BLaER1 treated with 17β-estradiol and CSF1 and Interleukin-3, amounts not matched to agents 10 nM and 100 nM (cell line): Measurements from ENCODE around the gene NUCB1.
"Not testable (repeated sequence)": the region's sequence is repeated elsewhere in the genome, so short reads cannot be mapped to it uniquely, and the experiment has no call there.

Experiments
- H3K27ac ChIP-seq, 11 experiments: shearing (Covaris generic); formaldehyde crosslinking; 2 replicates each; pipeline ENCODE4 v1.8.1; 2022
- H3K27me3 ChIP-seq, 11 experiments: shearing (Covaris generic); formaldehyde crosslinking; 2 replicates each; pipeline ENCODE4 v1.8.1; 2022
- H3K36me3 ChIP-seq, 11 experiments: shearing (Covaris generic); formaldehyde crosslinking; 2 replicates each; pipeline ENCODE4 v1.8.1; 2022
- H3K4me1 ChIP-seq, 10 experiments: shearing (Covaris generic); formaldehyde crosslinking; 2 replicates each; pipeline ENCODE4 v1.8.1; 2022
- H3K4me2 ChIP-seq, 11 experiments: shearing (Covaris generic); formaldehyde crosslinking; 2 replicates each; pipeline ENCODE4 v1.8.1; 2022
- H3K4me3 ChIP-seq, 10 experiments: shearing (Covaris generic); formaldehyde crosslinking; 2 replicates each; pipeline ENCODE4 v1.8.1; 2022
- H3K9ac ChIP-seq, 11 experiments: shearing (Covaris generic); formaldehyde crosslinking; 2 replicates each; pipeline ENCODE4 v1.8.1; 2022
- H3K9me3 ChIP-seq, 11 experiments: shearing (Covaris generic); formaldehyde crosslinking; replicated peaks in 1 of 11; 2 replicates each; pipeline ENCODE4 v1.8.1; 2022
- H4K20me1 ChIP-seq, 11 experiments: shearing (Covaris generic); formaldehyde crosslinking; 2 replicates each; pipeline ENCODE4 v1.8.1; 2022
- Cebpa-rat ChIP-seq, 11 experiments: shearing (Covaris generic); IDR thresholded peaks; 2 replicates each; pipeline ENCODE4 v1.8.1; 2022

The NUCB1 gene

GRCh38 chr19:48896191-48896720 is 3.9 kb upstream of the NUCB1 start:
- H4K20me1 ChIP-seq: no peaks in the 10 kb centered on the region; a peak in 1 of 22 replicates
- peak overlapping the region in 1 of 11 experiments; percentile 17; a peak in 2 of 22 replicates for H3K27ac ChIP-seq
- H3K9me3 ChIP-seq: no peaks in the 10 kb centered on the region
- peak overlapping the region in 9 of 11 experiments; percentile 31 to 70 (median 52); a peak in 14 of 22 replicates for H3K9ac ChIP-seq
- H3K27me3 ChIP-seq: peaks cover 15 to 26% (median 23%) of the 10 kb centered on the region in 11 experiments
- TF ChIP-seq Cebpa-rat (IDR thresholded peaks at IDR 0.05): no peak
- H3K4me2 ChIP-seq: peak overlapping the region; percentile 66 to 82 (median 71)
- no peaks in the 10 kb centered on the region for H3K36me3 ChIP-seq
- H3K4me1 ChIP-seq: peaks cover 10 to 51% (median 42%) of the 10 kb centered on the region in 10 experiments
- H3K4me3 ChIP-seq: peak overlapping the region; percentile 19 to 64 (median 45); a peak in 17 of 20 replicates

DNA sequence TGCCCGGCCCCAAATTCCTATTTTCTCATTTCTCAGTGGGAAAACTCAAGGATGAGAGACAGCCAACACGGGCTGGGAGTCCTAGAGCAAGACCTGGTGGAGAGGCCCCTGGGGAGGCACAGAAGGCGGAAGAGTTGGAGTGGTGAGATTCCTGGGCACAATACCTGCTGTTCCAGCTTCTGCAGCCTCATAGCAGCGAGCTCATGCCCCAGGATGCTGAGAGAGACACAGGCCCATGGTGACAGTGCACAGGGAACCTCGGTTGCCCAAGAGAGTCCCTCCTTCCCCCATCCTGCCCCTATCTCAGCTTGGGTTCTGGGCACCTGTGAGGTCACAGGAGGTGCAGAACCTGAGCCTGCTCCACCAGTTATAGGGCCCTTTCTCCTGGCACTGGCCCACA is 2.9 kb upstream of the NUCB1 start:
- no peak overlapping the region for H3K27ac ChIP-seq
- no peak for TF ChIP-seq Cebpa-rat (IDR thresholded peaks at IDR 0.05)
- no peak overlapping the region for H3K4me3 ChIP-seq
- H3K36me3 ChIP-seq: peaks cover 0 to 9% (median 7%) of the 10 kb centered on the region in 11 experiments; a peak in 16 of 22 replicates
- H3K27me3 ChIP-seq: peaks cover 15 to 26% (median 21%) of the 10 kb centered on the region in 11 experiments
- H3K9ac ChIP-seq: no peak overlapping the region
- H3K9me3 ChIP-seq: no peaks in the 10 kb centered on the region
- H4K20me1 ChIP-seq: peaks cover 0 to 6% (median 0%) of the 10 kb centered on the region in 11 experiments; a peak in 3 of 22 replicates
- peaks cover 19 to 49% (median 42%) of the 10 kb centered on the region in 10 experiments for H3K4me1 ChIP-seq
- no peak overlapping the region for H3K4me2 ChIP-seq

GRCh38 chr19:48899386-48899749 is 744 bp upstream of the NUCB1 start:
- H3K4me3 ChIP-seq: peak overlapping the region; percentile 74 to 94 (median 88)
- H3K36me3 ChIP-seq: peaks cover 4 to 25% (median 19%) of the 10 kb centered on the region in 11 experiments; a peak in 19 of 22 replicates
- peak overlapping the region; percentile 59 to 91 (median 86); a peak in 21 of 22 replicates for H3K9ac ChIP-seq
- peaks cover 15 to 22% (median 19%) of the 10 kb centered on the region in 11 experiments for H3K27me3 ChIP-seq
- peak overlapping the region; percentile 41 to 86 (median 80); a peak in 21 of 22 replicates for H3K27ac ChIP-seq
- H3K4me1 ChIP-seq: peaks cover 29 to 54% (median 44%) of the 10 kb centered on the region in 10 experiments
- H4K20me1 ChIP-seq: peaks cover 0 to 13% (median 0%) of the 10 kb centered on the region in 11 experiments; a peak in 3 of 22 replicates
- peak overlapping the region; percentile 74 to 100 (median 93) for H3K4me2 ChIP-seq
- not testable (repeated sequence) for H3K9me3 ChIP-seq

GRCh38 chr19:48900477-48901406 is 630 bp downstream of the NUCB1 start:
- TF ChIP-seq Cebpa-rat (IDR thresholded peaks at IDR 0.05): no peak
- H3K27ac ChIP-seq: peak overlapping the region; percentile 49 to 86 (median 80)

GRCh38 chr19:48902291-48902690 is 2.2 kb downstream of the NUCB1 start:
- not testable (repeated sequence) for H3K9me3 ChIP-seq, H3K27me3 ChIP-seq, H3K9ac ChIP-seq, H3K4me3 ChIP-seq
- H3K36me3 ChIP-seq: peaks cover 26 to 54% (median 46%) of the 10 kb centered on the region in 11 experiments
- peaks cover 0 to 17% (median 0%) of the 10 kb centered on the region in 11 experiments; a peak in 3 of 22 replicates for H4K20me1 ChIP-seq
- H3K4me1 ChIP-seq: peaks cover 26 to 34% (median 30%) of the 10 kb centered on the region in 10 experiments
- peak overlapping the region in 9 of 11 experiments; percentile 10 to 99 (median 86); a peak in 12 of 22 replicates for H3K4me2 ChIP-seq
- peak overlapping the region in 2 of 11 experiments; percentile 8 to 29; a peak in 2 of 22 replicates for H3K27ac ChIP-seq

More at GRCh38 chr19:48900477-48901406, 630 bp downstream of the NUCB1 start:
- Histone ChIP-seq H3K4me2 (peak overlapping the region; percentile 86 to 100 (median 97)), H3K4me1 (peaks cover 29 to 47% (median 37%) of the 10 kb centered on the region in 10 experiments), H3K9me3 (no peaks in the 10 kb centered on the region), H3K36me3 (peaks cover 17 to 38% (median 32%) of the 10 kb centered on the region in 11 experiments), H3K9ac (peak overlapping the region; percentile 78 to 91 (median 86)), H3K4me3 (peak overlapping the region; percentile 74 to 94 (median 88)), H4K20me1 (peaks cover 0 to 17% (median 0%) of the 10 kb centered on the region in 11 experiments; a peak in 3 of 22 replicates), H3K27me3 (peaks cover 2 to 9% (median 6%) of the 10 kb centered on the region in 11 experiments; a peak in 21 of 22 replicates)

DNA sequence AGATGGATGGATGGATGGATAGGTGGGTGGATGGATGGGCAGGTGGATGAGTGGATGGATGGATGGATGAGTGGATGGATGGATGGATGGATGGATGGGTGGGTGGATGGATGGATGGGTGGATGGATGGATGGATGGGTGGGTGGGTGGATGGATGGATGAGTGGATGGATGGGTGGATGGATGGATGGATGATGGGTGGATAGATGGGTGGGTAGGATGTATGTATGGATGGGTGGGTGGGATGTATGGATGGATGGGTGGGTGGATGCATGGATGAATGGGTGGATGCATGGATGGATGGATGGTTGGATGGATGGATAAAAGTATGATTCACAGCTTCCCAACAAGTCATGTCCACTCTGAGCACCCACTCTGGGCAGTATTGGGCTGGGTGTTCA is 3.7 kb downstream of the NUCB1 start:
- H3K9ac ChIP-seq: not testable (repeated sequence)
- peaks cover 39 to 69% (median 57%) of the 10 kb centered on the region in 11 experiments for H3K36me3 ChIP-seq

DNA sequence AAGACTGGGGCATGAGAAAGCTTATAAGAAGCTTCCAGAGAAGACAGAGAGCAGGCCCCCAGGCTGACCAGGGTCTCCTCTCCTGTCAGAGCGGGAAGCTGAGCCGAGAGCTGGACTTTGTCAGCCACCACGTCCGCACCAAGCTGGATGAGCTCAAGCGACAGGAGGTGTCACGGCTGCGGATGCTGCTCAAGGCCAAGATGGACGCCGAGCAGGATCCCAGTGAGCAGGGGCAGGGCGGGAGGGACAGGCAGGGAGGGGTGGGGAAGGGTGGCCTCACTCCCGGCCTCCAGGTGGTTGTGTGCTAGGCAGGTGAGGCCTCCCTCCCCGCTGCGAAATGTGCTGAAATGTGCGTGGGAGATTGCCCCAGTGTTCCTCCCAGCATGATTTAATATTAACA is 5.6 kb downstream of the NUCB1 start:
- H3K27ac ChIP-seq: no peak overlapping the region
- H3K9me3 ChIP-seq: no peaks in the 10 kb centered on the region
- H3K27me3 ChIP-seq: no peaks in the 10 kb centered on the region
- TF ChIP-seq Cebpa-rat (IDR thresholded peaks at IDR 0.05): no peak
- no peak overlapping the region for H3K4me2 ChIP-seq
- H4K20me1 ChIP-seq: peaks cover 0 to 17% (median 0%) of the 10 kb centered on the region in 11 experiments; a peak in 4 of 22 replicates
- no peak overlapping the region for H3K9ac ChIP-seq
- H3K4me1 ChIP-seq: peaks cover 25 to 37% (median 29%) of the 10 kb centered on the region in 10 experiments
- H3K4me3 ChIP-seq: no peak overlapping the region
- peaks cover 58 to 88% (median 76%) of the 10 kb centered on the region in 11 experiments for H3K36me3 ChIP-seq

More for the DNA sequence above, 3.7 kb downstream of the NUCB1 start:
- not testable (repeated sequence) for H3K4me2 ChIP-seq, H3K9me3 ChIP-seq, H3K4me3 ChIP-seq, H3K27me3 ChIP-seq, H3K27ac ChIP-seq
- H4K20me1 ChIP-seq: peaks cover 0 to 17% (median 0%) of the 10 kb centered on the region in 11 experiments; a peak in 4 of 22 replicates
- H3K4me1 ChIP-seq: peaks cover 28 to 36% (median 34%) of the 10 kb centered on the region in 10 experiments

GRCh38 chr19:48906324-48906723 is 6.2 kb downstream of the NUCB1 start:
- Histone ChIP-seq H3K4me1 (peaks cover 18 to 30% (median 24%) of the 10 kb centered on the region in 10 experiments), H3K36me3 (peaks cover 64 to 94% (median 83%) of the 10 kb centered on the region in 11 experiments), H3K4me3 (no peak overlapping the region), H3K9me3 (no peaks in the 10 kb centered on the region), H3K27me3 (no peaks in the 10 kb centered on the region), H3K27ac (no peak overlapping the region), H3K4me2 (no peak overlapping the region), H4K20me1 (peaks cover 0 to 17% (median 0%) of the 10 kb centered on the region in 11 experiments; a peak in 4 of 22 replicates), H3K9ac (0 out of 22 replicates have a peak overlapping the region, but pooled peaks of 1 of the 11 experiments have one; percentile 18)
- no peak for TF ChIP-seq Cebpa-rat (IDR thresholded peaks at IDR 0.05)
